ENCODE measurements around the gene GALNT1. TPM values are rescaled to one million over a fixed set of nuclear protein-coding genes. Genes with fewer than 3 reads are reported as not detected.

Gene GALNT1
- polyA plus RNA-seq, 3 donors = 55.9 to 71.1 (median 67.1) TPM

DNA sequence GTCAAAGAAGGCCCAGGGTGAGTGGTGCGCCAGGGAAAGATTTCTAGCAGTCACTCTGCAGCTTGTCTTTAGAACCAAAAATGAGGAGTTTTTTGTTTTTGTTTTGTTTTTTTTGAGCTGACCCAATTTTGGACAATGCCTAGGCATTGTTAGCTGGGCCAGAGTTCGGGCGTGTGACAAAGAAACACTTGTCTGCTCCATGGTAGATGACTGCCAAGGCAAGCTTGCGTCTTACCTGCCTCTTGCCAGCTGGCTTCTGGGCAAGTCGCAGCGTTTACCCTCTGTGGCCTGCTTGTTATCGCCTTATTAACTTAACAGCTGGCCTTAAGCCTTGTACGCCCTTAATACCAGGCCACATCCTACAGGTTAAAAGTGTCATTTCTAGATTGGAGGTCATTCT, 114.3 kb downstream of the GALNT1 start:
- DNase-seq (ENCODE audit: extremely low read depth in 1 of 11, low read depth in 9 of 11, low spot score in 4 of 11) = no peak

DNA sequence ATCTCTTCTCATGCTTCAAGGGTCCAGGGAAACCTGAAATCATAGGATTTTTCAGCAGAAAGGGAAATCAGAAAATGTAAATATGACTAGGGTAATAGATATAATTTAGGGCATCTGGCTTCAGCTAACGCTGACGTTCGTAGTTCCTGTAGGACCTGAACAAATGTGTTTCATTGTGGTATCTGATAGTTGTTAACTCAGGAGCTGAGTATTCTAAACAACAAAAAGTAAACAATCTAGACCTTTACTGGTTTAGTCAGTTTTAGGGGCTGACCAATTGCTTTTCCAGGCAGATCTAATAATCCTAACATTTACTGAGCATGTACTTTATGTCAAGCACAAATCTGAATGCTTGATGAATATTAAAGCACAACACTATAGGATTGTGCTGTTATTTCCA, 114.8 kb downstream of the GALNT1 start:
- no peak for DNase-seq (ENCODE audit: extremely low read depth in 1 of 11, low read depth in 9 of 11, low spot score in 4 of 11)

DNA sequence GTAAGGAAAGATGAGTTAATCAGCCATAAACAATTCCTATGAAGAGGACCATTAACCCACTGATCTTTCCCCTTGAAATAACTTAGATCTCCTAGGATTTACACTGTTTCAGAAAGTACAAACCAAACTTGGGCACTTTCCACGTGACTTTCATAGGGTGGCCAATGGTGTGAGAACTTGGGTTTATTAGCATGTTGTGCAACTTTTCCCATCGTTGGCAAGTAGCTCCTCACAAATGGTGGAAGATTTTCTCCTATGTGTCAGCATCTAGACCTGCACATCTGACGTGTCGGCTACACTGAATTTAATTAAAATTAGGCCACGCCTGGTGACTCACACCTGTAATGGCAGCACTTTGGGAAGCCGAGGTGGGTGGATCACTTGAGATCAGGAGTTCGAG, 116.3 kb downstream of the GALNT1 start:
- no peak for DNase-seq (ENCODE audit: extremely low read depth in 1 of 11, low read depth in 9 of 11, low spot score in 4 of 11)

DNA sequence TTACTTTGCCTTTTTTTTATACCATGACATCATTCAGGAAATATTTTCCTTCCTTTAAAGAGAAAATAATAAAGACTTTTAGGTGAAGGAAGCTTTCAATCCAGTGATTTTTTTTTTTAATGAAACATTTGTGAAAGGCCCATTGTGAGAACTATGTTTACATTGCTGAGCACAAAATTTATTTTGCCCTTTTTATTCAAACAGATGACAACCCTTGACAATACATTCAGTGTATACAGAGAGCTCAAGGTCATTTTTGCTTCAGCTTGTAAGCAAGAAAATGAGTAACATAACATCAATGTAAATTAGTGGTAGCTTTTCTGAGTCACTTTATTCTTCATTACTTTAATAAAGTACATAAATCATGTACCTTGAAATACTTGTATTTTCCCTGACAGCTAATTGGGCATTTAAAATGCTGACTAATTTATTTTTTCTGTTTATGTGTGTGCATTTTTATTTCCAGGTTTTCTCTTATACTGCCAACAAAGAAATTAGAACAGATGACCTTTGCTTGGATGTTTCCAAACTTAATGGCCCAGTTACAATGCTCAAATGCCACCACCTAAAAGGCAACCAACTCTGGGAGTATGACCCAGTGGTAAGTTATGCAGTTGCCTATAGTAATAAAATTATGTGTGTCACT, 121.6 kb downstream of the GALNT1 start:
- no peak for DNase-seq (ENCODE audit: extremely low read depth in 1 of 11, low read depth in 9 of 11, low spot score in 4 of 11)

DNA sequence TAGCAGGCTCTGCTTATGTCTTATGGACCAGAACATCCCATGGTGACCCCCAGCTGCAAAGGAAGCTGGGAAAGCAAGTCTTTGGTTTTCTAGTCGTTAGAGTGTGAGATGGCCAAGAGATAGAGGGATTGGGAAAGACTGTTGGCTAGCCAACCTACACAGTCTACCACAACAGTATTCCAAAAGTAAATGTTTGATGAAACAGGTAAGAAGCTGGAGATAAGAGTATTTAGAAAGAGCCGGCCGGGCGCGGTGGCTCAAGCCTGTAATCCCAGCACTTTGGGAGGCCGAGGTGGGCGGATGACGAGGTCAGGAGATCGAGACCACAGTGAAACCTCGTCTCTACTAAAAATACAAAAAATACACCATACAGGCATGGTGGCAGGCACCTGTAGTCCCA, 124.4 kb downstream of the GALNT1 start:
- DNase-seq (ENCODE audit: extremely low read depth in 1 of 11, low read depth in 9 of 11, low spot score in 4 of 11) = no peak

DNA sequence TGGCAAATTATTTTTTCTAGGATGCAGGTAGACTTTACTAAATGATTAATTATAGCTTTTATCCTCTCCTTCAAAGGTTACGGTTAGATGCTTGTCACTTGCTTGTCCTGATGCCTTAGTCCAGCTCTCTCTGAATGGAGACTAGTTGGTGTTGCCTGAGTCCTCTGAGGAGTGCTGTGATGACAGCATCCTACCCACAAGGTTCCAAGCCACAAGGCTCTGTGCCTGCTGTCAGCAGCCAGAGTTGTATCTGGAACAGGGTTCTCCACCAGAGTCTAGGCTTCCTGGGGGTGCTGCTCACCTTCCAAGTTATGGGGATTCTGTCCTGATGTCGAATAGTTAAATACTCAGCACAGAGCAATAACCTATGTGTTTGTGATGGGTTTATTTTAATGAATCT, 125.7 kb downstream of the GALNT1 start:
- no peak for DNase-seq (ENCODE audit: extremely low read depth in 1 of 11, low read depth in 9 of 11, low spot score in 4 of 11)

DNA sequence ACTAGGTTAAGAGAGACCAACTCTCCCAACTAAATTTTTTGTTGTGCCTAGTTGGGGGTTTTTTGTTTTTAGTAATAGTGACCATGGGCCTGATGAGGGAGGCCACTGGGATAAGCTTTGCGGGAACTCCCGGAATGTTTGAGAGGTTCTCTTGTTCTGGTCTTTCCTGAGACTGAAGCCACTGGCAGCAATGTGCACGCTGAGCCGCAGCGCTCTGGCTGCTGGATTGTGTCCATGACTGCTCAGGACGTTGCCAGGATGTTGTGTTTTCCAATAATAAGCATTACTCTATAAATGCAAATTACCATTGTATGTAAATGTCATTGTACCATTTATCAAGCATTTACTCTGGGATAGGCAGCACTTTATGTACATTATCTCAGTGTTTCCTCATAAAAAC, 126.1 kb downstream of the GALNT1 start:
- no peak for DNase-seq (ENCODE audit: extremely low read depth in 1 of 11, low read depth in 9 of 11, low spot score in 4 of 11)

DNA sequence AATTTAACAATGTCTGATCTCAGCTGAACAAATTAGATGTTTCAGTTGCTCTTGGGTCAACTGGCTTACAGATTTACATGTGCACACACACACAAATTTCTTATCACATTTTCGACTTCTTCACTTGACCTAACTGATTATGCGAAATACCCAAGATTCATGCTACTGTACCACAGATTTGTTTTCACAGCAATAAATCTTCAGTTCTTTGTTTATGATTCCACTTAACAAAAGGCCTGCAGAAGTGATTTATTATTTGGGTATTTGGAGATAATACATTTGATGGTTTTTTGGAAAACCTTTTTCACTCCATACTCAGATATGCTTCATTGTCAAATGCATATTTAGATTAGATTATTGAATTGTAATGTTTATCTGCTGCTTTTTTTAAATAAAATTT, 129.0 kb downstream of the GALNT1 start:
- no peak for DNase-seq (ENCODE audit: extremely low read depth in 1 of 11, low read depth in 9 of 11, low spot score in 4 of 11)

DNA sequence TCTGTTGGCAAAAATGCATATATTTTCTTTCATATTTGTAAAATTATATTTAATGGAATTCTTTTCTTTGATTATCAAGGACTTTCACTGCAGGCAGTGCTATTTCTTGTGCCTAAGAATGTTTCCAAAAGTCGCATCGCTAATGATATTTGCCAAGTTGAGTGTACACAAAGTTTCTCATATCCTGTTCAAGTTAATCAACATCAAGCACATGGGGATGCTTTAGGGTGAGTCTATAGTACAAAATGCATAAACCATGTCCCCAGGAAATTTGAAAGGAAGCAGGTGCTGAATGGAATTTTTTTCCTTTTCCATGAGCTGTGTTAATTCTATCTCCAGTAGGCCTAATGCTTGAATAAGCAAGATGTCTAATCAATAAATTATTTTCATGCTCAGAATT, 129.7 kb downstream of the GALNT1 start:
- no peak for DNase-seq (ENCODE audit: extremely low read depth in 1 of 11, low read depth in 9 of 11, low spot score in 4 of 11)

DNA sequence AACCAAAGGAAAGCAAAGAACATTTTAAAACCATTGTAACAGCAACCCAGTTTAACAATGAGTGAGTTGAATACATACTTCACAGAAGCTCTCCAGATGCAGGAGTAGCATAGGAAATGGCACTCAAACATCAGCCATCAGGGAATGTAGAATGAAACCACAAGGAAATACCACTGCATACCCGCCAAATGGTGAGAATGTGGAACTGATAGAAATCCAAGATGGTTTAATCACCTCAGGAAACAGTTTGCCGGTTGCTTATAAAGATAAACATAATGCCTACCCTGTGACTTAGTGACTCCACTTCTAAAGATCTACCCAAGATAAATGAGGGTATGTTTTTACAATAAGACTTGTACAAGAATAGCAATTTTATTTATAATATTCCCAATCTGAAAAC, 132.0 kb downstream of the GALNT1 start:
- no peak for DNase-seq (ENCODE audit: extremely low read depth in 1 of 11, low read depth in 9 of 11, low spot score in 4 of 11)

DNA sequence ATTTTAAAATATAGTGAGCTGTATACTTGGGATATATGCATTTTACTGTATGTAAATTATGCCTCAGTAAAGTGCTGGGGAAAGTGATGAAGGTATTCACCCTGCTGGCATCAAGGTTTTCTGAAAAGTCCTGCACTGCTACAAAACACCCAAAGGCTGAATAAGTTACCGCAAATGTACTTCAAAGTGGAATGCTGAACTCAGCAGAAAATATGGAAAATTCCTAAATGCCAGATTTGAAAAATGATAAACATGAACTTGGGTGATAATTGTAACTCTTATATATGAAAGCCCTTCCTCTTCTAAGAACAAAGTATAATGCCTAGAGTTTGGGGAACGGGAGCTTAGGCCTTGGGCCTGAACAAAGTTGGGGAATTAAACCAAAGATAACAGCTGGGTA, 133.0 kb downstream of the GALNT1 start:
- DNase-seq (ENCODE audit: extremely low read depth in 1 of 11, low read depth in 9 of 11, low spot score in 4 of 11) = no peak

DNA sequence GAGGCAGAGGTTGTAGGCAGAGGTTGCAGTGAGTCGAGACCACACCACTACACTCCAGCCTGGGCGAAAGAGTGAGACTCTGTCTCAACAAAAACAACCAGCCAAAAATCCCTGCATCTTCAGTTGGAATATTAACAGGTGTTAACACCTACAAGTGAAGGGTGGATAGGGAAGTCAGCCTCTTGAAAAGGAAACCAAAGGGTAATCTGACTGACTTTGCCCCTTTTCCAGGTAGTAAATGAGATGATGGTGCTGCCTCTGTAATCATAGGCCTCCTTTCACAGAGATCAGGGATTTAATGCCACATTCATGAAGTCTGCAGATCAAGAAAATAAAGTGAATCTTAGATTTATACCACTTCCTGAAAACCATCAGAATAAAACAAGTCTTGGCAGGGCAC, 133.6 kb downstream of the GALNT1 start:
- DNase-seq (ENCODE audit: extremely low read depth in 1 of 11, low read depth in 9 of 11, low spot score in 4 of 11) = no peak

DNA sequence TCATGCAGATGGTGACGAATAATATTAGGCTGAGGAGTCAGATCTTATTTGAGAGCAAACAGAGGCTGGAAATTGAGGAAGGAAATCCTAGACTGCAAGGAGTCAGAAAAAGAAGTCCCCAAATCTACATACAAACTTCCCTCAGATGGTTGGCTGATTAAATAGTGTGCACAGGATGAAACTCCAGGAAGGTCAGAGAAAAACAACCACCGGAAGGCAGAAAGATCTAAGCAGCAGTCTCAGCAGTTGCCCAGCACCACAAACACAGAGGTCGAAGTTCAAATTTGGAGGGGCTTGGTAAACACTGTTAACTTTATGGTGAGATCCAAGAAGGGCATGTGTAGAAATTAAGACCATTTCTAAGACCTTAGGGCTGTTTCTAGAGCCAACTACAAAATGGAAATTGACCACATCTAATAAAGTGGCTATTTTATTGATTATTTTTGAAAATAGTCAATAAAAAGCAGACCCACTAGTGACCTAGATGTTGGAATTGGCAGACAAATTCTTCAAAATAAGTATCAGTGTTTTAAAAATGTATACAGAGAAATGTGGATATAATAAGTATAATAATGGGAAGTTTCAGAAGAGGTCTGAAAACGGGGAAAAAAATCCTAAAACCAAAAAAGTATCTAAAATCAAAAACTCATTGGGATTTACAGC, 134.8 kb downstream of the GALNT1 start:
- DNase-seq (ENCODE audit: extremely low read depth in 1 of 11, low read depth in 9 of 11, low spot score in 4 of 11) = no peak

DNA sequence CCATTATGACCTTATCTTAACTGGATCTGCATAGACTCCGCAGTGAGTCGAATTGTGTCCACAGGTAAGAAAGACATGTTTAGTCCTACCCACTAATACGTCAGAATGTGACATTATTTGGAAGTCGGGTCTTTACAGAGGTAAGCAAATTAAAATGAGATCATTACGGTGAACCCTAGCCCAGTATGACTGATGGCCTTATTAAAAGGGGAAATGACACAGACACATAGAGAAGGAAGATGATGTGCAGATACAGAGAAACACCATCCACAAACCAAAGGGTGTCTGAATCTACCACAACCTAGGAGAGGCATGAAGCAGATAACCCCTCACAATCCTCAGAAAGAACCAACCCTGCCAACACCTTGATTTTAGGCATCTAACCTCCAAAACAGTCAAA, 135.6 kb downstream of the GALNT1 start:
- no peak for DNase-seq (ENCODE audit: extremely low read depth in 1 of 11, low read depth in 9 of 11, low spot score in 4 of 11)

DNA sequence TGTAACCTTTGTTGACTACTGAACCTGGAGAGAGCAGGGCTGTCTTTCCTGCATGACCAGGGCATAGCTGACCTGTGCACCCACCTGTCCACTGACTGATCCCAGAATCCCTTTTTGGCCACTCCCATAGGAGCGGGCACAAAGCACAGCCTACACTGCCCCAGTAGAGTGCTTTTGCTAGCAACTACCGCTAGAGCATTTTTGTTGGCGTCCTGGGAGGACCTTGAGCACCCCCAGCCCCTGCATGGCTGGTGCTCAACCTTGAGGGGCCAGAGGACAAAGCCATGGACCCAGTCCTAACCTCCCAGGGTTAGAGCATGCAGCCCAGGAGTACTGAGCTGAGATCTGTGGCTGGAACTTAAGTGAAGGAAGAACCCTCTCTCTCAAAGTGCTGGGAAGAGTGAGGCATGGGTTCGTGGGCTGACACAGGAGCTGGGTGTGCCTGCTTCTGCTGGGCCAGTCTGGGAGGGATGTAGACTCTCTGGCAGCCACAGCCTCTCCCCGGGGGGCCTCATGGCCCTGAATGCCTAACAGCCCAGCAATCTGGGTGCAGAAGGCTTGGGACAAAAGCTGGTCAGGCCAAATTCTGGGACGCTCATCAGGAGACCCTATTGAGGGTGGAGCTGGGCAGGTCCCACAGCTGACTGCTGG, 140.0 kb downstream of the GALNT1 start:
- DNase-seq (ENCODE audit: extremely low read depth in 1 of 11, low read depth in 9 of 11, low spot score in 4 of 11) = no peak

DNA sequence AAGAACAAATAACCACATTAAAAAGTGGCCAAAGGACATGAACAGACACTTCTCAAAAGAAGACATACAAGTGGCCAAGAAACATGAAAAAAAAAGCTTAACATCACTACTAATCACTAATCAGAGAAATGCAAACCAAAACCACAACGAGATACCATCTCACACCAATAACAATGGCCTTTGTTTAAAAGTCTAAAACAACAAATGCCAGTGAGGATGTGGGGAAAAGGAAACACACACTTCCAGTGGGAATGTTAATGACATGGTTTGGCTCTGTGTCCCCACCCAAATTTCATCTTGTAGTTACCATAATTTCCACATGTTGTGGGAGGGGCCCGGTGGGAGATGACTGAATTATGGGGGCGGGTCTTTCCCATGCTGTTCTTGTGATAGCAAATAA, 147.1 kb downstream of the GALNT1 start:
- no peak for DNase-seq (ENCODE audit: extremely low read depth in 1 of 11, low read depth in 9 of 11, low spot score in 4 of 11)

DNA sequence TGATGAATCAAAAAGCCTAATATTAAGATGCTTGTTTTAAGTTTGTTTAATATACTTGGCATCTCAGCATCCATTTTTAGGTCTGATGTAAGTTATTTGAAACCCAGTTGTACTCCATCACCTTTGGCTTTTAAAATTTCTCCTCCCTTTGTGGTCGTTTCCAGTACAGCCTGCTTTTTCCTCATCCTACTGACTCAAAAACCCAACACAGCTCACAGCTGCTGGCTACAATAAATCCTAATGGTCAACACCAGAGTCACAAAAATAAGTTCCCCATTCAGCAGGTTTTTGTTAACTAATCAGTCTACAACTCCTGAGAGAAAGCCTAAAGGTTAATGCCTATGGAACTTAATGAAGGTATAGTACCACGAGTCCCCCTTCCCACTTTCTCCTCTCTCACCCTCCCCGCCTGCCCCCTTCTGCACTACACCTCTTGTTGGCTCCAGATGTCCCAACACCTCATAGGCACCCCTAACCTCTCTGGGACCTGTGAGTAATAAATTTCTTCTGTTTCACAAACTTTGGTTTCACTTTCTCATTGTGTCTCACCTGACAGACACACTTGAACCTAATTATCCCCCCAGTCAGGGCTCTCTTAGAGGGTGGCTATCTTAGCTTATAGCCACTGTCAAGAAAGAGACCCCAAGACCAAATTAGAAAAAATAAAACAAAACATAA, 148.6 kb downstream of the GALNT1 start:
- DNase-seq (ENCODE audit: extremely low read depth in 1 of 11, low read depth in 9 of 11, low spot score in 4 of 11) = peak in 7 of 11 donors; percentile 10 to 48 (median 24)

DNA sequence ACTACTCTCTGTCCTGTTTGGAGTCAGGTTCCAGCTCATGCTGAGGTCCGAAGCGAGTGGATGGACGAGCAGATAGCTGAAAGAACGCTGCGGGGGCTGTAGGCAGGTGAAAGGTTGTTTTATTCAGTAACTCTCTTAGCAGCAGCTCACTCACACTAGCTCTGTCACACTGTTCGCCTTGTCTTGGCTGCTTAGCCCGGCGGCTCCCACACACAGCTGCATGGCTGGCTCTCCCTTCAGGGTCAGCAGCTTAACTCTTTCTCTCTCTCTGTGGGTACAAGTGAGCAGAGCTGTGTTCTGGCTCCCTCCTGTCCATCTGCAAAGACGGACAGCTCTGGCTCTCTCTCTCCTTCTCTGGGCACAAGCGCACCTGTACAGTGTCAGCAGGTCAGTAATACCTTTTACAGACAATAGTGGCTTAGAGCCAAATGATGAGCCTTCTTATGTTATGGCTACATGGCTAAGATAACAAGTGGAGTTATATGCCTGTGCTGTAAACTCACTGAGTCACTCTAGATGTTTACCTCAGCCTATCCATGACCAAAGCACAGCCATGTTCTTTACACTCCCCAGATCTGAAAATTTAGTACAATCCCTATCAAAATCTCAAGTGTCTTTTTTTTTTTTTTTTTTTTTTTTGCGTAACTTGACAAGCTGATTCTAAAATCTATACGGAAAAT, 149.3 kb downstream of the GALNT1 start:
- DNase-seq (ENCODE audit: extremely low read depth in 1 of 11, low read depth in 9 of 11, low spot score in 4 of 11) = peak; percentile 27 to 77 (median 61)

DNA sequence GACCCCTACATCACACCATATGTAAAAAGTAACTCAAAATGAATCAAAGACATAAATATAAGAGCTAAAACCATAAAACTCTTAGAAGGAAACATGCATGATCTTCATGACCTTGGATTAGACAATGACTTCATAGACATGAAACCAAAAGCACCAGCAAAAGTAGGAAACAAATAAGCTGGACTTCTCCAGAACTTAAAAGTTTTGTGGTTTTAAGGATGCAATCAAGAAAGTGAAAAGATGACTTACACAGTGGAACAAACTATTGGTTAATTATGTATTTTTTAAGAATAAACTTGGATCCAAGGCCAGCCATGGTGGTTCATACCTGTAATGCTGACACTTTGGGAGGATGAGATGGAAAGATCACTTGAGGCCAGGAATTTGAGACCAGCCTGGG, 150.2 kb downstream of the GALNT1 start:
- no peak for DNase-seq (ENCODE audit: extremely low read depth in 1 of 11, low read depth in 9 of 11, low spot score in 4 of 11)

DNA sequence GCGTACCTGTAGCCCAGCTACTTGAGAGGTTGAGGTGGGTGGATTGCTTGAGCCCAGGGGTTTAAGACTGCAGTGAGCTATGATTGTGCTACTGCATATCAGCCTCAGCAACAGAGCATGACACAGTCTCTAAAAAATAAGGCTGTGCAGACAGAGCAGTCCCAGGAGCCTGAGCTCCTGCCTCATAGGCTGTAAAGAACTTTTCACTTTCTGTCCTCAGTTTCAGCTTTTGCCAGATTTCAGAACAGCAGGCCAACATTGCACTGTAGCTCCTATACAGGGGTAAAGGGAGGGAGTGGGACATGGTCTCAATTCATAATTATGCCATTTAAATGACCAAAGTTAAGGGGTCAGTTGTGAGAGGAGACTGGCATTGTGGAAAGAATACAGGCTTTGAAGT, 150.6 kb downstream of the GALNT1 start:
- DNase-seq (ENCODE audit: extremely low read depth in 1 of 11, low read depth in 9 of 11, low spot score in 4 of 11) = no peak
